Amniotic epithelial cell (primary cell): Measurements from ENCODE around the gene C1orf210.

Experiments used
- DNase-seq: peaks from one replicate; pipeline ENCODE4 v3.0.0-alpha.2; 2010; ENCODE audit warnings: low read depth

C1orf210 gene

DNA sequence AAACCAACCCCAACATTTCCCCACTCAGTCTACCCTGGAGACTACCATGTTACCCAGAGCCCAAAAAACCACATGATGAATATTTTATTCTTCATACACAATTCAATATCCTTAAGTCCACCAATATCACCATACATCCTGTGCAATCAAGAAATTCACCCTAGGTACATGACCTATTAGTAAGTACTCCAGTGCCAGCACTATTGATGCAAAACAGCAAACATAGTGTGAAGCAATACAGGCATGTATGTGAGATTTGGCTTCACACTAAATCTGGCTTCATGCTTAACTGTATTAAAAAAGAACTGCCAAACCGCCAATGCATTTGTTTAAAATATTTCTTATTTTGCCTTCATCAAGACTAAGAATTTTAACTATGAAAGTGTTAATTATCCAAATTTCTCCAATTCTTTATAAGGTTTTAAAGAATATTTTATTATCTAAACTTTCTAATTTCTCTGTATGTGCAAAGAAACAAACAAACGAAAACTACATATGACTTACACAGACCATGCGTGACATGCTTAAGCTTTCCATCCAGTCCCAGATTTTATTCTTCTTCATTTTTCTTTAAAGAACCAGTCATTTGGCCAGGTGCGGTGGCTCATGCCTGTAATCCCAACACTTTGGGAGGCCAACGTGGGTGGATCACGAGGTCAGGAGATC is 38.0 kb downstream of the C1orf210 start:
- DNase-seq, result no peak

DNA sequence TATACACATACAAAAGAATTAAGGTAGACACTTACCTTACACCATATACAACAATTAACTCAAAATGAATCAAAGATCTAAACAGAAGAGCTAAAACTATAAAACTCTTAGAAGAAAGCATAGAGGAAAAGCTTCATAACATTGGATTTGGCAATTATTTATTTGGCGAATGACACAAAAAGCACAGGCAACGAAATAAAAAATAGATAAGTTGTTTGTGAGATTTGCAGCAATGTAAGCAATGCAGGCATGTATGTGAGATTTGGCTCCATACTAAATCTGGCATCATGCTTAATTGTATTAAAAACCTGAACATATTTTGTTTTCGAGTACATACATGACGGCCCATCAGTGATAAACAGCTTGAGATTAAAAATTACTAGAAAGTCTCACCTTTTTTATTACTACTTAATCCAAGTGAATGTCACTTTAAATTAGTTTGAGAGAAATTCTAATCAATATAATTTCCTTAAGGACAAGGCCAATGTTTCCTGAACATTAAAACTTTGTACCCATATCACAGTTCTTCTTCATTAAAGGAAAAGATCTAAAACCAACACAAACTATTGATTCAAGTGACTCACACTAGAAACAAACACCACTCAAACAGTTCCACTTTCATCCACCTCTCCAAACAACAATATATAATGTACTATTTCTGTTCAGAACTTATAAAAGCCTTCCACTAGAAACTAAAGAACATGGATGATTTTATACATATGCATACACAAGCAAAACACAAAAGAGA is 38.7 kb downstream of the C1orf210 start:
- DNase-seq, result no peak

DNA sequence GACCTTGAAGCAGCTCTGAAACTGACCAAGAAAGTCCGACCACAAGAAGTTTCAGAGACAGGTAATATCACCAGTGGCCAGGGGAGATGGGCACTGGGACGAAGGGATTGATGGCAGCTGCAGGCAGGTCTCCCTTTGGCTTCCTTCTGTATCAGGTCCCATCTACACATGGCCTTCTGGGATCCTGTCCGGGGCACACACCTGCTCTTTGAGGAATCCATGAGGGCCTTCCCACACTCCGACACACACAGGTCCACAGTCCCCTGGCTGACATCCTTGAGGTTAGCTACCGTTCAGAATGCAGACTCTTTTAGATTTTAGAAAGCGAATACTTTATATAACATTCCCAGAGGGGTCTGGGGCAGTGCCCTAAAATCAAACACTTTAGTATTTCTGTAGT is 42.1 kb downstream of the C1orf210 start:
- no peak for DNase-seq

DNA sequence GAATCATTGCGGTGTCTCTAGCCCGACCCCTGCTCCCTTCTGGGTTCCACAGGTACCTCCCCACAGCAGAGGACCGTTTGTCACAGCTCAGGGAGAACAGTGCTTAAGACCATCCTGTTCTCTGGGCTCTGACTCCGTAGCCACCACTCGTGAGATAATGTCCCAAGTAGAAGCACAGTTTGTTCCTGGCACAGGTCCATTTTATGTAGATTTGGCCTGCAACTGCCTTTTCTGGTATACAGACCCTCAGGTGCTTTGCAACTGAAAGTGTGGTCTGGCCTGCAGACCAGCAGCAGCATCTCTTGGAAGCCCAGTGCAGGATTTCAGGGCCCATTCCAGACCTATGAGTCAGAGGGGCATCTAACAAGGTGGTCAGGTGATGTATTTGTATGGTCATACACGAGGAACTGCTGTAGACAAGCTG is 44.0 kb downstream of the C1orf210 start:
- DNase-seq, result peak; percentile 48

DNA sequence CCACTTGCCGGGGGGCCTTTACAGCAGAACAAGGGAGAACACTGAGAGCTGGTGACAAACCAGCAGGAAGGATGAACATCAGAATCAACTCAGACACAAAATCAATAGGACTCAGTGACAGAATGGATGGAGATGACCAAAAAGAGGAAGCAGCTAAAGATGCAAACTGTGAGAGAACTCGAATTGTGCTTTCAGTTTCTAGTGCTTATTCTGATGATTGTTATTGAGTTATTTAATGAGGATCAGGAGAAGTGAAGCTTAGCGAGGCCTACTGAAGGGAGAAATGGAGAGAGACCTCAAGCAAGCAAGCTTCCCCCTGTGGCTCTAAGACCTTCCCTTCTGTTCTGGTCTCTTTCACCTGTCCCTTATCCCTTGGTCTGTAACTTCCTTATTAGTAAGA is 45.9 kb downstream of the C1orf210 start:
- no peak for DNase-seq

DNA sequence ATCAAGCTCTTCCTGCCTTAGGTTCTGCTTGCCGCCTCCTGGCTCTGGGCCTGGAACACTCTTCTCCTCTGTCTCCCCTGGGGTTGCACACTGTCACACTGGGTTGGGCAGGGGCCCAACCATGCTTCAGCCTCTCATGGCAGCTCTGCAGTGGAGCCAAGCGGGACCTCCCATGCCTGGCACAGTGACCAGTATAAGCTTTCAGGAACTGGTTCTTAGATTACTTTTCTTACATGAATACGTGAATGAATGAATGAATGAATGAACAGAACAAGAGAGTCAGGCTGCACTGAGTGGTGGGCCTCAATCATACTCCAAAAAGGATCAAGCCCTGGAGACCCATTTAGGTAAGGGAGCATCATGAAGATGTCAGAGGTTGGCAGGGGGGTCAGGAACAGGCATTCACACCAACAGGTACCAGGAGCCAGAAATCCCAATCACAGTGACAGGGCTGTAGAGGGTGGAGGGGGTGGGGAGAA is 46.4 kb downstream of the C1orf210 start:
- DNase-seq, result no peak

DNA sequence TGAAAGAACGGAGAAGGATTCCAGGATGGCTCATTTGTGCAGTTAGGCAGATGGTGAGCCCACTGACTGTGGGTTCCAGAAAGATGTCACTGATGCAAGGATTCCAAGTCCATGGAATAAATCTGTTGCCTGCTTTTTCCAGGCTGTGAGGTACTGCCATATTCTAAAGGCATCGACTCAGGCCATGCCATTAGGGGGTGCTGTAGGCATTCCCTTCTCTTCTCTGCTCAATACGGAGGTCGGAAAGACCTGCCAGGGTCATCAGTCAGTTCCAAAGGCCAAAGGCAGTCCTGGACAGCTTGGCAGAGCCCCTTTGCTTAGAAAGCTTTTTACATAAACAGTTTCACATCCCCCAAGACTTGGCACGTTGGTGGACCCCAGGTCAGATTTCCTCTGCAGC is 47.3 kb downstream of the C1orf210 start:
- peak; percentile 65 for DNase-seq

DNA sequence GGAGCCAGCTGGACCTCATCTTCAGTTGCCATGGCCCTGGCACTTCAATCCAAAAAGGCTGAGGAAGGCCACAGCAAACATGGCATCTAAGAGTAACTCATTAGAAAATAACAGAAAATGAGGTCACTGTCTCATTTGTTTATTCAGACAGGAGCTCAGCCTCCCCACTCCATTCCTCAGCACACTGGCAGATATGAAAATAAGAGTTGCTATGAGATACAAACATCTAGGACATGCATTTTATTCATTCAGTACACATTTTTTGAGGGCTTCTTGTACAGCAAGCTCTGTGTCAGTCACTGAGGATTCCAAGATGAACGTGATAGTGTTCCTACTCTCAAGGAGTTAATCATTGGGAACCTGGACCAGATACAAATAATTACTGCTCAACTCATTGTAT is 48.3 kb downstream of the C1orf210 start:
- DNase-seq, result peak; percentile 10

DNA sequence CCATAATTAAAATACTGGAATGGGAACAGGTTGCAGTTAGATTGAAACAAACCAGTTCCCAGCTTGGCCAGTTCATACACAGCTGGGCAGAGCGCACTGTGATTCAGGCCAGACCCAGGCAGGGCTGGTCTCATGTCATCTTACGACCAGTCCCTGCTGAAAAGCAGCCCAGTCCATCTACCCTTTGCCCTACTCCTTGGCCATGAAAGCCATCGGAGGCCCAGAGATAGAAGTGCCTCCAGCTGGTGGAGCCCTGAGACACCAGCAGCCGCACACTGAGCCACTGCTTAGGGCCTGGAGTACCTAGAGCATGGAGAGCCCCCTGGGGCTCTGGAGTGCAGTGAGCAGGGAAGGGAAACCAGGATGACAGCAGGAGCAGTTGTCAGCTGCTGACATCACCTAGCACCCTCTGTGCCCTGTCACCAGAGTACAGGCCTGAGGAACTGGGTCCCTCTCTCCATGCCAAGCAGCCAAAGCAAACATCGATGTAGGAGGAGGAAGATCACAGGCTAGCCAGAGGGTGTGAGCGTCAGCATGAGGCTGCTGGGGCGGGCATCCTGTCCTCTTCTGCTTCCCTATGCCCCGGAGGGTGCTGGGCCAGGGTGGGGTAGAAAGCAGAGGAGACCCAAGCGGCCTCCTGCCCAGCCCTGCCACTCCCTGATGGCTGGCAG is 49.8 kb downstream of the C1orf210 start:
- no peak for DNase-seq

DNA sequence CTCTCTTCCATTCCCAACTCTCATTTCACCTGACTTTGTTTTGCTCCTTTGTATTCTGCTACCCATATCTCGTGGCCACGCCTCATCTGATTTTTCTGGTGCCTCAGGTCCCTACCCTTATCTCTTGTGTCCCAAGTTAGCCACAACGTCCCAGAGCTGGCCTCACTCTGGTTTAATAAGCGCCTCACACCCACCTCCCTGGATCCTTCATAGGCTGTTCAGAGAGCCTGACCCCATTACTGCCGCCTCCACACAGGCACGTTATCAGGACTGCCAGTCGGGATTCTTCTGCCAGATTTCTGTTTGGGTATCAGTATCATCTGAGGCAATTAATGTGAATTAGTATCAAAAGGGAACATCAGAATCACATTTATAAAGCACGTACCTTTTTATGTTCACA is 50.3 kb downstream of the C1orf210 start:
- no peak for DNase-seq

DNA sequence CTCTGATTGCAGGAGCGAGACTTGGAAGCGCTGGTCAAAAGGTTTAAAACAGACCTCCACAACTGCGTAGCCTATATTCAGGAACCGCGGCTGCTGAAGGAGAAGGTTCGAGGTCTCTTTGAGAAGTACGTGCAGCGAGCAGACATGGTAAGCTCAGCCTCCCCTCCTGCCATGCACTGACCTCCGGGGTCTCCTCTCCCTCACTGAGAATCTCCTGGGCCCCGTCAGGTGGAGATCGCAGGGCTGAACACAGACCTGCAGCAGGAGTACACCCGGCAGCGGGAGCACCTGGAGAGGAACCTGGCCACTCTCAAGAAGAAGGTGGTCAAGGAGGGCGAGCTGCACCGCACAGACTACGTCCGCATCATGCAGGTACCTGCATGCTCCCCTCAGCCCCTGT is 51.1 kb downstream of the C1orf210 start:
- no peak for DNase-seq

DNA sequence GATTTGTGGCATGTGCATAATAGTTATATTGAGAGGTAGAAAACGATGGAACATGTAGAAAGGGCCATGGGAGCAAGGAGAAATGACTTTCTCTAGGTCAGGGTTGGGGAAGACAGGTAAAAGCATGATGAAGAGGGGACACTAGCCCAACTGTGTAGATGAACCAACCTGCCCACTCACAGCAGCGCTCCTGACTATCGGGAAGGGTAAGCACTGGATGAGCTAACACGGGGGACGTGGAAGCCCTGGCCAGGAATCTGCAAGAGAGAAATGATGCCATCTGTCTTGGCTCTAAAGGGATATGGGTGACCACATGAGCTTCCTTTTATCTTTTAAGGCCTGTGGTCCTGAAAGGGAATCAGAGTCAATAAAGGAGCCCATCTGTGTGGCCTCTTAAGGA is 51.8 kb downstream of the C1orf210 start:
- DNase-seq, result no peak

DNA sequence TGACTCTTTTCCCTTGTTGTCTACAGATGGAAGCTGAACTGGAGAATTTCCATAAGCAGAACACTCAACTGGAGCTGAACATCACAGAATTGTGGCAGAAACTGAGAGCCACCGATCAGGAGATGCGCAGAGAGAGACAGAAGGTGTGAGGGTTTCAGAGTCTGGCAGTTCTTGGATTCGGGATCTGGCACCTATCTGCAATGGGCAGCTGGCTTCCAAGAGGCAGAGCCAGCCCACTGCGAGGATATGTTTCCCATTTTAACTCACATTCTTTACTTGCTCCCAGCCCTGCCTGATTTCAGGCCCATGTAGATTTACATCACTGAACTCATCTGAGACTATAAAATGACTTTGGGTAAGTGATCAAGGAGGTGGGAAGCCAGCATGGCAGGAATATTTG is 52.9 kb downstream of the C1orf210 start:
- DNase-seq, result no peak

DNA sequence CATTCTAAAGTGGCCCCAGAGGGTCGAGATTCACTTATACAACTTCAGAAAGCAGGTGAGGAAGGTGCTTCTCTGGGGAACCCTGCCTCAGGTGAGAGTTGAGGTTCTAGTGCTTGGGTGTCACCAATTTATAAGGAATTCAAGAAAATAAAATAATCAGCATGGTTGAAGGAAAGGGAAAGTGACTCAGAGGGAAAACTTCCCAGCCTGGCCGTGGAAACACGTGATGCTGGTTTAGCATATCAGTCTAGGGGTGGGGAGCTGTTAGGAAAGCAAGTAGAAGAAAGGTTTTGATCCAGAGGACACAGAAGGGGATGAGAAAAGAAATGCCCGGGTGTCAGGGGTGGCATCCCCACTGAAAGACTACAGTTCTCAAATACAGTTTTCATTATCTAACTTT is 53.3 kb downstream of the C1orf210 start:
- DNase-seq, result peak; percentile 72
